IMR-90 (cell line): ENCODE measurements around the gene PAAF1. TPM values are rescaled to one million over a fixed set of nuclear protein-coding genes. Genes with fewer than 3 reads are reported as not detected.

Experiments used
- ATAC-seq: fragments of 200-7000 bp; cut with Tn5 transposase; 2 replicates; pipeline ENCODE4 v1.9.1; 2020; ENCODE audit warnings: low read depth, mild to moderate bottlenecking, moderate library complexity
- BruUV-seq: library from RNA; stranded (reverse); fragments of 400-500 nt; replicated peaks from 2 replicates; lab custom pipeline; 2021; lab: Mats Ljungman, UMichigan
- CTCF ChIA-PET: fragments of 300-600 bp; formaldehyde crosslinking; extraction: SDS; loops from one replicate; lab custom pipeline; 2021; ENCODE audit warnings: antibody characterized with exemption; lab: Yijun Ruan, JAX
- POLR2A ChIA-PET: fragments of 300-600 bp; sonication (Branson Sonifier 250); formaldehyde crosslinking; loops from one replicate; lab custom pipeline; 2022; ENCODE audit warnings: antibody characterized with exemption; ENCODE audit not compliant: unreplicated experiment; lab: Charles Lee
- DNase-seq: peaks from one replicate; pipeline ENCODE4 v3.0.0; 2013
- H2AFZ ChIP-seq: replicated peaks from 2 replicates; pipeline ENCODE3; 2013; ENCODE audit warnings: low read length, mild to moderate bottlenecking; ENCODE audit not compliant: poor library complexity
- H2AK5ac ChIP-seq: 2 replicates; pipeline ENCODE4 v1.6.1; 2013; ENCODE audit warnings: low read depth, low read length, inconsistent platforms
- H2AK9ac ChIP-seq: replicated peaks from 2 replicates; pipeline ENCODE3; 2013; ENCODE audit warnings: mild to moderate bottlenecking, low read depth, low read length, moderate library complexity; ENCODE audit not compliant: poor library complexity
- H2BK120ac ChIP-seq: 2 replicates; pipeline ENCODE4 v1.6.1; 2013; ENCODE audit warnings: low read depth, low read length, inconsistent platforms
- H2BK15ac ChIP-seq: 3 replicates; pipeline ENCODE4 v1.6.1; 2013; ENCODE audit warnings: low read depth, low read length, inconsistent platforms
- H2BK20ac ChIP-seq: 2 replicates; pipeline ENCODE4 v1.6.1; 2013; ENCODE audit warnings: low read depth, mild to moderate bottlenecking, inconsistent platforms, low read length, moderate library complexity
- H2BK5ac ChIP-seq: 2 replicates; pipeline ENCODE4 v1.6.1; 2013; ENCODE audit warnings: mild to moderate bottlenecking, low read depth, low read length, inconsistent platforms; ENCODE audit not compliant: poor library complexity, severe bottlenecking
- H3K14ac ChIP-seq: replicated peaks from 2 replicates; pipeline ENCODE4 v1.6.1; 2013; ENCODE audit warnings: low read depth, low read length, inconsistent platforms
- H3K18ac ChIP-seq: 2 replicates; pipeline ENCODE4 v1.6.1; 2013; ENCODE audit warnings: low read depth, low read length, control low read depth
- H3K23ac ChIP-seq: 2 replicates; pipeline ENCODE4 v1.6.1; 2013; ENCODE audit warnings: low read depth, low read length, inconsistent platforms
- H3K27ac ChIP-seq: 2 replicates; pipeline ENCODE4 v1.5.1; 2013; ENCODE audit warnings: mild to moderate bottlenecking, control low read depth, low read length; ENCODE audit not compliant: insufficient read depth
- H3K27me3 ChIP-seq: 2 replicates; pipeline ENCODE4 v1.6.1; 2013; ENCODE audit warnings: low read length; ENCODE audit not compliant: control insufficient read depth, insufficient read depth
- H3K36me3 ChIP-seq: 2 replicates; pipeline ENCODE4 v1.6.1; 2013; ENCODE audit warnings: low read length, mixed read lengths; ENCODE audit not compliant: control insufficient read depth, insufficient read depth
- H3K4ac ChIP-seq: 2 replicates; pipeline ENCODE4 v1.6.1; 2013; ENCODE audit warnings: low read depth, low read length, inconsistent platforms
- H3K4me1 ChIP-seq: 2 replicates; pipeline ENCODE4 v1.6.1; 2013; ENCODE audit warnings: low read length, mixed read lengths; ENCODE audit not compliant: control insufficient read depth, insufficient read depth
- H3K4me2 ChIP-seq: 2 replicates; pipeline ENCODE4 v1.6.1; 2013; ENCODE audit warnings: low read depth, mild to moderate bottlenecking, control low read depth, low read length, moderate library complexity
- H3K4me3 ChIP-seq: 2 replicates; pipeline ENCODE4 v1.5.1; 2013; ENCODE audit warnings: low read depth, mild to moderate bottlenecking, control low read depth, low read length, moderate library complexity; ENCODE audit not compliant: insufficient read depth
- H3K56ac ChIP-seq: 2 replicates; pipeline ENCODE4 v1.6.1; 2013; ENCODE audit warnings: low read length, inconsistent platforms; ENCODE audit not compliant: insufficient read depth; ENCODE audit errors: extremely low read depth
- H3K79me1 ChIP-seq, 2 experiments: 2 replicates each; pipeline ENCODE4 v1.6.1; 2013; ENCODE audit warnings: low read length in 2 of 2, inconsistent platforms in 1 of 2, low read depth in 1 of 2
- H3K9ac ChIP-seq: 2 replicates; pipeline ENCODE4 v1.6.1; 2013; ENCODE audit warnings: low read depth, low read length, control low read depth
- H3K9me1 ChIP-seq: 2 replicates; pipeline ENCODE4 v1.6.1; 2013; ENCODE audit warnings: low read length, inconsistent platforms; ENCODE audit not compliant: insufficient read depth
- H3K9me3 ChIP-seq: 2 replicates; pipeline ENCODE4 v1.6.1; 2013; ENCODE audit warnings: low read length; ENCODE audit not compliant: control insufficient read depth, insufficient read depth
- H4K20me1 ChIP-seq: 2 replicates; pipeline ENCODE4 v1.6.1; 2013; ENCODE audit warnings: low read length, inconsistent platforms; ENCODE audit not compliant: insufficient read depth
- H4K5ac ChIP-seq: 2 replicates; pipeline ENCODE4 v1.6.1; 2013; ENCODE audit warnings: mild to moderate bottlenecking, low read depth, low read length, control low read depth
- H4K8ac ChIP-seq, 2 experiments: 2 replicates each; pipeline ENCODE4 v1.6.1; 2013; ENCODE audit warnings: low read depth in 2 of 2, low read length in 2 of 2, control low read depth in 1 of 2, inconsistent platforms in 1 of 2
- H4K91ac ChIP-seq: 2 replicates; pipeline ENCODE4 v1.6.1; 2013; ENCODE audit warnings: low read depth, low read length, inconsistent platforms; ENCODE audit not compliant: insufficient read depth
- CEBPB ChIP-seq: IDR thresholded peaks from 2 replicates; pipeline ENCODE4 v1.6.1; 2012; ENCODE audit warnings: low read depth, low read length, improper control_type of control experiment
- CHD1 ChIP-seq: IDR thresholded peaks from 2 replicates; pipeline ENCODE4 v1.6.1; 2012; ENCODE audit warnings: low read depth, low read length, improper control_type of control experiment
- RAD21 ChIP-seq: IDR thresholded peaks from 2 replicates; pipeline ENCODE4 v1.6.1; 2012; ENCODE audit warnings: low read length, improper control_type of control experiment
- WGBS, 2 experiments: methylation state at CpG; one replicate each; pipeline versions ENCODE4 v1.1.5 to v1.1.7; 2013; ENCODE audit warnings: missing lambda C conversion rate in 2 of 2; ENCODE audit not compliant: insufficient read length in 1 of 2; ENCODE audit errors: extremely low coverage in 2 of 2; 5-methylcytosine and 5-hydroxymethylcytosine counted together
- dilution Hi-C: fragments of 300-500 bp; cut with HindIII; formaldehyde crosslinking; loops from one replicate; pipeline ENCODE4 v1.14.3; 2018; ENCODE audit warnings: low sequenced_read_pairs; ENCODE audit not compliant: unreplicated experiment
- in situ Hi-C: fragments of 300-500 bp; cut with MboI; formaldehyde crosslinking; loops from 3 replicates; pipeline ENCODE4 v1.14.3; 2019; ENCODE audit warnings: low sequenced_read_pairs, inconsistent platforms, mixed read lengths
- intact Hi-C: fragments of 100-400 bp; cut with micrococcal nuclease; formaldehyde crosslinking; loops from 2 replicates; pipeline ENCODE4 v1.10.0; 2022
- polyA plus RNA-seq, 3 experiments: library from polyadenylated mRNA; depleted of rRNA; stranded (reverse); fragments of >200 nt; gene quantifications; 2 replicates each; pipeline ENCODE4 v1.2.3, GENCODE V29; 2012; ENCODE audit warnings: low replicate concordance in 1 of 3
- total RNA-seq: library from RNA; depleted of rRNA; stranded (reverse); fragments of >200 nt; gene quantifications from 2 replicates; pipeline ENCODE4 v1.2.3, GENCODE V29; 2012

PAAF1 gene
- total and polyA plus RNA-seq, 2 of the 4 experiments (the other 2 are of a cell fraction), result 15.1 to 16.4 TPM

- no peak overlapping the region for H3K9ac ChIP-seq
- ChIA-PET POLR2A (no interaction called here), CTCF (interaction anchor here (0.6 to 0.7 kb wide), 2 partner anchors 53 to 78 kb away, joined by 3 to 5 read pairs; no protein-coding TSS in a partner anchor)
- H2BK15ac ChIP-seq, result no peak overlapping the region
- no peak overlapping the region for H3K23ac ChIP-seq
- no peaks in the 10 kb centered on the region for H4K20me1 ChIP-seq
- H3K9me3 ChIP-seq, result no peaks in the 10 kb centered on the region
- no peak overlapping the region for H3K14ac ChIP-seq
- H2BK120ac ChIP-seq, result no peak overlapping the region
- no peaks in the 10 kb centered on the region for H3K27me3 ChIP-seq
- no peak overlapping the region for H3K18ac ChIP-seq
- H3K9me1 ChIP-seq, result no peaks in the 10 kb centered on the region; the same call in 1 of the 2 replicates
- TF ChIP-seq CHD1 (no peak), CEBPB (no peak), RAD21 (no peak)
- H2AK9ac ChIP-seq, result no peak overlapping the region
- 100% methylated on average over 5 of the region's 9 CpGs; no CpG with 5 or more reads in 1 of the 2 experiments for WGBS, 2 experiments
- no peak overlapping the region for H3K4ac ChIP-seq
- H3K79me1 ChIP-seq, result peaks cover 23 to 52% of the 10 kb centered on the region in 2 experiments
- no peak overlapping the region for H3K4me2 ChIP-seq
- no peak overlapping the region for H2BK5ac ChIP-seq
- DNase-seq (no peak), ATAC-seq (no peak)
- H3K4me1 ChIP-seq, result peaks cover 5% of the 10 kb centered on the region
- no peak overlapping the region for H4K91ac ChIP-seq
- peaks cover 15% of the 10 kb centered on the region for H3K36me3 ChIP-seq
- dilution Hi-C loops (no loop called here), intact Hi-C loops (no loop called here), in situ Hi-C loops (no loop called here)
- H3K56ac ChIP-seq, result no peak overlapping the region
- no peak overlapping the region for H2BK20ac ChIP-seq
- H2AFZ ChIP-seq, result no peak overlapping the region
- no peak overlapping the region for H4K5ac ChIP-seq
- no TSS peak for BruUV-seq
- H3K4me3 ChIP-seq, result no peak overlapping the region
- no peak overlapping the region for H2AK5ac ChIP-seq
- H3K27ac ChIP-seq, result no peak overlapping the region
- H4K8ac ChIP-seq, result no peak overlapping the region
These were observed 3.9 kb upstream of the PAAF1 start for GRCh38 chr11:73872749-73873357.
